ENCODE data around the gene TXLNA.

GRCh38 chr1:32179193-32179442, 357 bp upstream of the TXLNA start:
- TF ChIP-seq CTCF (conservative IDR thresholded peaks at IDR 0.05) (no peak), ZFX (IDR thresholded peaks at IDR 0.05) (no peak)

Measured in C4-2B (cell line).